Suprapubic skin (tissue), 4 donors: ENCODE measurements around the gene HES5. TPM values are rescaled to one million over a fixed set of nuclear protein-coding genes. Genes with fewer than 3 reads are reported as not detected.

ENCODE experiments used
- DNase-seq, 2 donors: peaks; one replicate each; pipeline ENCODE4 v3.0.0-alpha.2; 2019; ENCODE audit warnings: low spot score in 2 of 2
- H3K27ac ChIP-seq: fragments of 200-600 bp; sonication (generic); one replicate; pipeline ENCODE4 v1.5.1; 2019
- H3K27me3 ChIP-seq: fragments of 200-600 bp; sonication (generic); one replicate; pipeline ENCODE4 v1.5.1; 2019
- H3K36me3 ChIP-seq: fragments of 200-600 bp; sonication (generic); one replicate; pipeline ENCODE4 v1.5.1; 2019
- H3K4me1 ChIP-seq: fragments of 200-600 bp; sonication (generic); one replicate; pipeline ENCODE4 v1.5.1; 2019
- H3K4me3 ChIP-seq: fragments of 200-600 bp; sonication (generic); one replicate; pipeline ENCODE4 v1.5.1; 2019; ENCODE audit warnings: mild to moderate bottlenecking
- H3K9me3 ChIP-seq: fragments of 200-600 bp; sonication (generic); one replicate; pipeline ENCODE4 v1.5.1; 2019
- EP300 ChIP-seq: sonication (generic); formaldehyde crosslinking; IDR thresholded peaks from one replicate; pipeline ENCODE4 v1.6.1; 2017; ENCODE audit warnings: antibody characterized with exemption
- POLR2A ChIP-seq, 2 donors: fragments of 450-650 bp; IDR thresholded peaks; one replicate each; pipeline ENCODE4 v1.6.1; 2017; ENCODE audit warnings: antibody characterized with exemption in 2 of 2, mild to moderate bottlenecking in 2 of 2, moderate library complexity in 2 of 2
- POLR2AphosphoS5 ChIP-seq, 3 donors: sonication (generic); formaldehyde crosslinking; IDR thresholded peaks; one replicate each; pipeline ENCODE4 v1.6.1; 2017; ENCODE audit warnings: antibody characterized with exemption in 3 of 3
- WGBS: methylation state at CpG from one replicate; pipeline ENCODE4 v1.1.5; 2018; 5-methylcytosine and 5-hydroxymethylcytosine counted together
- total RNA-seq, 4 donors: library from RNA; depleted of rRNA; stranded (reverse); fragments of >200 nt; gene quantifications; one replicate each; pipeline ENCODE4 v1.1.0, GENCODE V29; 2016
- TF ChIP-seq, protein P1 (sequence below), 2 donors: fragments of 200-600 bp in 1 of 2; fragments of 450-650 bp in 1 of 2; sonication (generic) in 1 of 2; IDR thresholded peaks; one replicate each; pipeline ENCODE4 v1.5.1; 2016 to 2019; ENCODE audit warnings: antibody characterized with exemption in 2 of 2, mild to moderate bottlenecking in 1 of 2, moderate library complexity in 1 of 2

The HES5 gene
- total RNA-seq, 4 donors from 2014 or later = 2.6 to 12.0 (median 5.9) TPM

GRCh38 chr1:2501041-2501819 lies 28.8 kb downstream of the HES5 start:
- H3K36me3 ChIP-seq = peaks cover 9% of the 10 kb centered on the region
- H3K27me3 ChIP-seq = peaks cover 51% of the 10 kb centered on the region
- 45% methylated on average over 4 of the region's 28 CpGs for WGBS
- no peak for TF ChIP-seq EP300
- TF ChIP-seq POLR2A (IDR thresholded peaks at IDR 0.05) = no peak
- TF ChIP-seq, protein P1, sequence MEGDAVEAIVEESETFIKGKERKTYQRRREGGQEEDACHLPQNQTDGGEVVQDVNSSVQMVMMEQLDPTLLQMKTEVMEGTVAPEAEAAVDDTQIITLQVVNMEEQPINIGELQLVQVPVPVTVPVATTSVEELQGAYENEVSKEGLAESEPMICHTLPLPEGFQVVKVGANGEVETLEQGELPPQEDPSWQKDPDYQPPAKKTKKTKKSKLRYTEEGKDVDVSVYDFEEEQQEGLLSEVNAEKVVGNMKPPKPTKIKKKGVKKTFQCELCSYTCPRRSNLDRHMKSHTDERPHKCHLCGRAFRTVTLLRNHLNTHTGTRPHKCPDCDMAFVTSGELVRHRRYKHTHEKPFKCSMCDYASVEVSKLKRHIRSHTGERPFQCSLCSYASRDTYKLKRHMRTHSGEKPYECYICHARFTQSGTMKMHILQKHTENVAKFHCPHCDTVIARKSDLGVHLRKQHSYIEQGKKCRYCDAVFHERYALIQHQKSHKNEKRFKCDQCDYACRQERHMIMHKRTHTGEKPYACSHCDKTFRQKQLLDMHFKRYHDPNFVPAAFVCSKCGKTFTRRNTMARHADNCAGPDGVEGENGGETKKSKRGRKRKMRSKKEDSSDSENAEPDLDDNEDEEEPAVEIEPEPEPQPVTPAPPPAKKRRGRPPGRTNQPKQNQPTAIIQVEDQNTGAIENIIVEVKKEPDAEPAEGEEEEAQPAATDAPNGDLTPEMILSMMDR (IDR thresholded peaks at IDR 0.05) = no peak
- TF ChIP-seq POLR2AphosphoS5 (IDR thresholded peaks at IDR 0.05) = no peak
- H3K27ac ChIP-seq = no peak overlapping the region
- no peak for DNase-seq
- H3K9me3 ChIP-seq = no peaks in the 10 kb centered on the region
- H3K4me3 ChIP-seq = no peak overlapping the region
- peaks cover 18% of the 10 kb centered on the region for H3K4me1 ChIP-seq

DNA sequence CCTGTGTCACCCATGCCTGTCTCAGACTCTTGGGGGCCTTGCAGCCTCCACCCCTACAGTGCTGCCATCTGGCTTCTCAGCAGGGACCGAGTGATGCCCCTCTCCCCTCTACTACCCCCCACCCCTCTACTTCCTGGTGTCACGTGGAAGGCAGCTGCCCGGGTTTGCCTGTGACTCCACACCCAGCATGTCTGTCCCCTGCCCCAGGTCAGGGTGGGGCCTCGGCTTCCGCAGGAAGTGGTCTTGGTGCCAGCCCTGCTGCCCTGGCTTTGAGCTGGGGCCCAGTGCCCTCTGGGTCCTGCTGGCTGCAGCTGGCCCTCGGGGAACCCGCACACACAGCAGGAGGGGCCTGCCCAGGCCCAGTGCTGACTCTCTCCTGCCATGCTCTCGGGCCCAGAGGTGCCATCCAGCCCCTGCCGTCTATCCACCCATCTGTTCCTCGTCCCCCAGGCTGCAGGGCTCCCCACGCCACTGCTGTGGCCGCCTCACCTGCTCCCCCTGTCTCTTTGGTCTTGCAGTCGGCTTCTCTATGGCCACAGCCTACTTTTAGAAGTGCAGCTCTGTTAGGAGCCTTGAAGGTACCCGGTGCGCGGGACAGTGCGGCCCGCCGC lies 30.0 kb downstream of the HES5 start:
- Histone ChIP-seq H3K9me3 (no peaks in the 10 kb centered on the region), H3K27ac (no peak overlapping the region), H3K36me3 (peaks cover 12% of the 10 kb centered on the region), H3K4me1 (peaks cover 14% of the 10 kb centered on the region), H3K4me3 (no peak overlapping the region), H3K27me3 (peaks cover 51% of the 10 kb centered on the region)
- WGBS = 50% methylated on average over 18 of the region's 19 CpGs
- TF ChIP-seq, protein P1 (IDR thresholded peaks at IDR 0.05) = no peak
- no peak for TF ChIP-seq POLR2AphosphoS5 (IDR thresholded peaks at IDR 0.05)
- no peak for TF ChIP-seq EP300
- TF ChIP-seq POLR2A (IDR thresholded peaks at IDR 0.05) = no peak
- DNase-seq = no peak

- peaks cover 11% of the 10 kb centered on the region for H3K4me1 ChIP-seq
- no peak for DNase-seq
- H3K4me3 ChIP-seq = no peak overlapping the region
- no peak overlapping the region for H3K27ac ChIP-seq
- TF ChIP-seq POLR2A (IDR thresholded peaks at IDR 0.05) = no peak
- TF ChIP-seq, protein P1 (IDR thresholded peaks at IDR 0.05) = no peak
- no peak for TF ChIP-seq POLR2AphosphoS5 (IDR thresholded peaks at IDR 0.05)
- no peak for TF ChIP-seq EP300
- WGBS = 61% methylated on average over 2 of the region's 4 CpGs
- H3K27me3 ChIP-seq = peaks cover 42% of the 10 kb centered on the region
- no peaks in the 10 kb centered on the region for H3K9me3 ChIP-seq
- peaks cover 12% of the 10 kb centered on the region for H3K36me3 ChIP-seq
These were observed 30.8 kb downstream of the HES5 start for GRCh38 chr1:2499260-2499659.

DNA sequence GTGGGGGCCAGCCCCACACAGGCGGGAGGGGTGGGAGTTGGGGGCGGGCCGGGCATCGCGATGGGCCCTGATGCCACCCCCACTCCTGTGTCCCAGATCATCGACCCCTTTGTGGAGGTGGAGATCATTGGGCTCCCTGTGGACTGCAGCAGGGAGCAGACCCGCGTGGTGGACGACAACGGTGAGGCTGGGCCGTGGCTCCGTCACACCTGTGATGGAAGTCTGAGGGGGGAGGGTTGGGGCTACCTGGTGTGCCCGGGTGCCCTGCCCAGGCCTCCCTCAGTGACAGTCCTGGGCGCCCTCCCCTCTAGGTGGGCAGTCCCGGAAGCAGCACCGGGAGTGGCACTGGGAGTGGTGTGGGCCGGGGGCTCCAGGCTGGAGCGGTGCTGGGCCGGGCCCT lies 31.4 kb downstream of the HES5 start:
- Histone ChIP-seq H3K36me3 (peaks cover 12% of the 10 kb centered on the region), H3K27me3 (peaks cover 38% of the 10 kb centered on the region), H3K9me3 (no peaks in the 10 kb centered on the region), H3K27ac (no peak overlapping the region), H3K4me1 (peaks cover 16% of the 10 kb centered on the region), H3K4me3 (no peak overlapping the region)
- TF ChIP-seq POLR2A (IDR thresholded peaks at IDR 0.05) = no peak
- no peak for TF ChIP-seq EP300
- no peak for TF ChIP-seq POLR2AphosphoS5 (IDR thresholded peaks at IDR 0.05)
- TF ChIP-seq, protein P1 (IDR thresholded peaks at IDR 0.05) = no peak
- DNase-seq = no peak
- 92% methylated on average over 8 of the region's 19 CpGs for WGBS

GRCh38 chr1:2497891-2498290 lies 32.2 kb downstream of the HES5 start:
- TF ChIP-seq, protein P1 (IDR thresholded peaks at IDR 0.05) = no peak
- TF ChIP-seq POLR2A (IDR thresholded peaks at IDR 0.05) = no peak
- no peak for TF ChIP-seq EP300
- TF ChIP-seq POLR2AphosphoS5 (IDR thresholded peaks at IDR 0.05) = no peak
- Histone ChIP-seq H3K4me1 (peaks cover 16% of the 10 kb centered on the region), H3K36me3 (peaks cover 12% of the 10 kb centered on the region), H3K27ac (no peak overlapping the region), H3K9me3 (no peaks in the 10 kb centered on the region), H3K27me3 (peaks cover 38% of the 10 kb centered on the region), H3K4me3 (no peak overlapping the region)
- no peak for DNase-seq
- 57% methylated on average over 3 of the region's 4 CpGs for WGBS
